GM19025 (cell line): ENCODE data around the gene BLACAT1.

Experiments
- ATAC-seq: cut with Tn5 transposase; IDR thresholded peaks from one replicate; pipeline ENCODE4 v1.9.1; 2021; ENCODE audit warnings: mild to moderate bottlenecking, low read depth, moderate library complexity; ENCODE audit not compliant: unreplicated experiment

Gene BLACAT1

DNA sequence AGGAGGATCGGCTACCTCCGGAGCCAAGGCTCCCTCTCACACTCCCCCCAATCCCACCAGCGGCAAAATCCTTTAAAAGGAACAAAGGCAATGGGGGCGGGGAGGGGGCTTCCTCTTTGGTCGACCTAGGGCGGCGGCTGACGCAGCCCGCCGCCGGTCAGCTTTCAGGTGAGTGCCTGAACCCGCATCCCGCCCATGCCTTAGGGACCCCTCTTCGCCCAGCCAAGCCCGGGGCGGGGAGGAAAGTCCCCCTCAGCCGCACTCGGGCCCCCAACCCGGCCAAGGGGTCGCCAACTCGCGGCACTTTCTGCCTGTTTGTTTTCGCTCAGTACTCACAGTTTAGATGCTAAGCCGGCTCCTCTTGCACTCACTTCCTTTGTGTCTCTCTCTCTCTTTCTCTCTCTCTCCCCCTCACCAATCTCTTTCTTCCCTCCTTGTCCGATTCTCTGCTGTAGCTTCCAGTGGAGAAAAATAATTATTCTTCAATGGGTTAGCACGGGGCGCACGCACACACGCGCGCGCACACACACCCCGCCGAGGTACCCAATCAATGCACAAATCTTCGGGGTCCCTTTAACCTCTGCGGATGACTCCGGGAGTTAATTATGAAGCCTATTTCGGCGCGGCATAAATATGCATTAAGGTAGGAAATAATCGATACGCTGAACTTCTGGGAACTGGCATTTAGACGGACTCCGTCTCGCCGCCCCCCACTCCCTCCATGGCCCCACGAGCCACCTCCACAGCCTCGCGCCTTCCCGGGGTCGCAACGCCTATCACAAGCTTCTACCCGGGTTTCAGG, at the start of gene BLACAT1:
Gene BLACAT1, minus strand, starts transcription at position 465 of the 802 bp plus-strand sequence.
- no peak for ATAC-seq

DNA sequence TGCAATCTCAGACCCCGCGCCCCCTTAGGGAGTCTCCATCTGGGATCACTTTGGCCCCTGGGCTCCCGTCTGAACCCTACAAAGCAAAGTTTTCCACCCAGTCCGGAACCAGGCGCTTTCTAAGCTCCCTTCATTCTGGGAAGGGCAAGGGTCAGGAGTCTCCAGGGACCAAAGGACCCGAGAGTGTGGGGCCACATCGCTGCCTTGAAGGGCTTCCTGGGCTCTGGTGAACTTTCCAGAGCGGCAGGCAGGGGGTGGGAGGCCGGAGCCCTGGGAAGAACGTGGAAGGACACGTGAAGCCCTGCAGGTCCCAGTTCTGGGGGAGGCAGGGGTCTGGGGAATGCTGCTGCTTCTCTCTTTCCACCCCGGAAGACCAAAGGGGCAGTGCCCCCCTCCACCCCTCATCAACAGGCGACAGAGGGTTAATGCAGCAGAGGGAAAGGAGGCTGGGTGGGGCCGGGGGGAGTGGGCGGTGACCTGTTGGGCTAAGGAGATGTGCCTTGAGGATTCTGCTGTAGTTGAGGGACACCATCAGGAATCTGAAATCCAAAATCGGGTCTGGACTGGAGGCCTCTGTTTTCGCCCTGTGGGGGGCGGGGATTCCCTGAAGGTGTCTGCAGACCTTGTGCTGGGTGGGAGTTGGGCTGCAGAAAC, 49.4 kb upstream of the BLACAT1 start:
- no peak for ATAC-seq

DNA sequence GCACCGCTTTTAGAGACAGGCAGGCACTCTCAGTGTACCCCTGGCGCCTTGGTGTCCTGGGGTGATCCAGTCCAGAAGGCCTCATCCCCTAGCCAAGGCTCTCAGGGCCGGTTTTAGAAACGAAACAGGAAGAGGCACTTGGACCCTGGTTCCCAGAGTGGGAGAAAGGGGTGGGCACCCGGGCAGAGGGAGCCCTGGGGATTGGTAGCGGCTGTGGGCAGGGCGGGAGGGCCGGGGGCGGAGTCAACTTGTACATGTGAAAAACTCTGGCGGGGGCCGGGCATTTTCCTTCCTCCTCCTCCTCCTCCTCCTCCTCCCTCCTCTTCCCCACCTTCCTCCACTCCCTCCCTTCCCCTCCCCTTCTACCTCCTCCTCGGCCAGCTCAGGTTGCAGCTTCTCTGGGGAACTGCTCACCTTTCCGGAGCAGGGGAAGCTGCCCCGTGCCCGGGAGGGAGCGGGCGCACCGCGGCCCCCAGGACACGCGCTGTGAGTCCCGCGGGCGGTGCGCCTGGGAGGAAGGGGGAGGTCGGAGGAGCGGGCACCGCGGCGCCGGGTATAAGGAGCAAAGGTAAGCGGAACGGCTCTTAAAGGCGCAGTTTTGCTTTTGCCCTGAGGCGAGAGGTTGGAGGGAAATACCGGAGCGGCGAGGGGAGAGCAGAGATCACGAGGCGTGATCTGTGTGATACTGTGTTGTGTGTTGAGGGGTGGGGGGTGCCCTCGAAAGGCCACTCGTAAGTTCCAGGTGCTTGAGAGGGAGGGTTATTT, 48.6 kb upstream of the BLACAT1 start, which contains the start of gene CDK18:
Gene CDK18, plus strand, starts transcription at position 359 of the 765 bp plus-strand sequence. CDS start 18,499 bp downstream, outside the sequence.
- ATAC-seq = no peak

DNA sequence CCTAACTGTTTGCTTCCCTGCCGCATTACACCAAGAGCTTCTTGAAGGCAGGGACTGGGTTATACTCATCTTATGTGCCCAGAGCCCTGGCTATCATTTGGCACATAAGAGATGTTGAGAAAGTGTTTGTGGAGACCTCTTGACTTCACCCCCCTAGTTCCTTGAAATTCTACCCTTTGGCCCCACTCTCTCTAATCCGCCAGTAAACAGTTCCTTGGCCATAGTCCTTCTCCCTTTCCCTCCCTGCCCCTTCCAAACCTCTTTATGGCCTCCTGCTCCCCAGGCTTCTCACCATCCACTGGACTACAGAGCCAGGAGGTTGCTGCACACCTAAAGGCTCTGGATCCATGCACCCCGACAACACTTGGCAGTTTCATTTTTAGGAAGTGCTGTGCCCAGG, 47.1 kb upstream of the BLACAT1 start:
- ATAC-seq = no peak

DNA sequence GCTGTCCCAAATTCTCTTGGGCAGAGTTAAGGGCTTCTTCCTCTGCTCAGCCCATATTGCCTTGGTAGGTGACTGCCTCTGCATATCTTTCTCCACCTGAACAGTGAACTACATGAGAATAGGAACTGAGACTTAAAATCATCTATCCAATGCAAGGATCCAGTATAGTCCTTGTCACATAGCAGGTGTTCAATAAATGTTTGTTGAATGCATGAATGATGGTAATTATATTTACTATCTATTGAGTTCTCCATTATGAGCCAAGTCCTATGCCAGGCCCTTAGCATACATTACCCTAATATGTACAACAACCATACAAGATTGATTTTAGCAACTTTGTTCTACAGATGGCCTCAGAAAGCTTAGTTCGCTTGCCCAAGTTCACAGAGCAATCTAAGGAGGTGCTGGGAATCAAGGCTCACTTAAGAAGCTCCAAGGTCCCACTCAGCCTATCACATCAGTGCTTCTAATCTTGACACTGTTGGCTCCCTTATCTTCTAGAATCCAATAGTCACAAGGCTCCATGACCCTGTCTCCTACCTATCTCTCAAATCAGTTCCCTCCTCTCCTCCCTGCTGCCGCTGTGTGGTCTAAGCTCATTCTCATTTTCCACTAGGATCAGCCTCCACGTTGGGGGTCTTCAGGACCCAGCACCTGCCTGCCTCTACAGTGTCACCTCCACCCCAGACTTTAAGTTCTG, 46.4 kb upstream of the BLACAT1 start:
- no peak for ATAC-seq

DNA sequence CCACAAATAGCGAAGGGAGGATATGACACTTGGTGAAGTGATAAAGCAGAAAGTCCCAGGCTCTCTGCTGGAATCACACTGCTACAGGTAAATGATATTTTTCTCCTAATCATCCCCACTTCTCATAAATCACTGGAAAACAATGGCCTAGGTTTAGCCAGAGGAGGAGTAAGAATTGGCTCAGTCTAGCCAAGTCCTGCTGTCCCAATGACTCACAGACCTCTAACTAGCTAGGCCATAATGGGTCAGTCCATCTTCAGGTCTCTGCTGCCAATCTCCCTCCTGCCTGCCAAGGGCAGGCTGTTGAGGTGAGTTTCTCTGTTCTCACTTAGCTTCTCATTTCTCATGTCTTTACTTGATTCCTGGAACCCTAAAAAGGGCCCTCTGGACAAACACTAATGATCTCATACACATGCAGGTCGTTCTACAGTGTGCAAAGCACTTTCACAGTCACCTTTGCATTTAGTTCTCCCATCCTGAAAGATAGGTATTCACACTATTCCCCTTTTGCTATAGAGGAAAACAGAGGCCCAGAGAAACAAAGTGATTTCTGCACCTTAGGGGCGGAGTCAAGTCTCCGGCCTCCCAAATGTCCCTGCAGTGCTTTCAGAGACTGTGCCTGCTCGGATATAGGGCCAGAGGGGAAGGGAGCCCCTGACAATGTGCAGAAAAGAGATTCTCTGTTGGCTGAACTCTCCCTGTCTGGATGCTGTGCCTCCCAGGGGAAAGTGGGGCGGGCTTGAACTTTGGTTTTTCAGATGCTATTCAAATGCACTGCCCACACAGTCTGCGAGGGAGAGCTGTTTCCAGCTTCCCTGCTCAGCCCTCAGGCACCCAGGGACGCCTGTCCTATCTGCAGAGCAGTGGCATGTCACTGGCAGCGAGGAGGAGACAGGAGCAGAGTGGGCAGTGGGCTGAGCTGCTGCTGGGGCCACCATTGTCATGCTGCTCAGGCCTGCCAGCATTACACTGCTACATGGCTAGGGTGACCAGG, 44.7 kb upstream of the BLACAT1 start:
- no peak for ATAC-seq

DNA sequence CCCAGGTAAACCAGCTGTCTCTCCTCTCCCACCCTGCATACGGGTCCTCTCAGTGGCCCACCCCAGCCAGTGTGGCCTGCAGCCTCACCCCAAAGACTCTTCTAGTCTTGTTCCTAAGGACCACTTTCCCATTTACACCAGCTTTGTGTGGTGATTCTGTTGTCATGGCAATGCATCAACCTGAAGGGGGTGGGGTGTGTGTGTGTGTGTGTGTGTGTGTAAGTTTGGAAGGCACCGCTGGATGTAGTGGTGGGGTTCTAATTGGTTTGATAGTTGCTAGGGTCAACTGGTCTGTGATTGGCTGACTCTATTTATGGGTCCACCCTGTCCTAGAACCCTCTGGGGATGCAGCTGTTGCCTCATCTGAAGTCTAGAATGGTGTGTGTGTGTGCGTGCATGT, 43.9 kb upstream of the BLACAT1 start:
- no peak for ATAC-seq

DNA sequence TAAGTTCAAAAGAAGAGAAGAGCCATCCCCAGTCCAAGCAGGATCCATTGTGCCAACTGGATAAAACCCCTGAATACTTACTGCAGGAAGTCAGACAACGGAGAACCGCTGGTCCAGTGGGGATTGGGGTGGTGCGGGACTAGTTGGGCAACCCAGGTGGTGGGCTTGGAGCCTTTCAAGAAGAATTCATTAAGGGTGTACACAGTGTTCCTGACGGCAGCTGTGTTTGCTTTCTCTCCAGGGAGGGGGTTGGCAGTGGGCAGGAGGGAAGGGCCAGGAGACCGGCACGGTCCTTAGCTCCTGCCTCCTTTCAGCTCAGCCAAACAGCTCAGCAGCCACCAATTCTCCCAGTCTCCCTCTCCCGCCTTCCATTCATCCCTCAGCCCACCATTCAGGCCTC, 41.5 kb upstream of the BLACAT1 start:
- no peak for ATAC-seq

DNA sequence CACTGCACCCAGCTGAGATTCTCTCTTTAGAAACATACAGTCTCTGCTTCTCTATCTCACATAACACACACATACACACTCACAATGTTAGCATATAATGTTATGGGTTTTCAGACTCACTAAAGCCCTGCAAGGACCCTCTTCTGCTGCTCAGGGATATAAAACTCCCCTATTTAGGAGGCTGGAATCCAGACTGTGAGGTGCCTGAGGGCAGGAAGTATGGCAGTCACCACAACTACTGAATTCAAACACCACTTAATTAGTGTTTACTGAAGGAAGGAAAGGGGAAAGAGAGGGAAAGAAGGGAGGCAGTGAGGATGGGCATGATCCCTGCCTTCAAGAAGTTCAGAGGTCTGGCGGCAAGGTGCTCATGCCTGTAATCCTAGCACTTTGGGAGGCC, 40.8 kb upstream of the BLACAT1 start:
- no peak for ATAC-seq

DNA sequence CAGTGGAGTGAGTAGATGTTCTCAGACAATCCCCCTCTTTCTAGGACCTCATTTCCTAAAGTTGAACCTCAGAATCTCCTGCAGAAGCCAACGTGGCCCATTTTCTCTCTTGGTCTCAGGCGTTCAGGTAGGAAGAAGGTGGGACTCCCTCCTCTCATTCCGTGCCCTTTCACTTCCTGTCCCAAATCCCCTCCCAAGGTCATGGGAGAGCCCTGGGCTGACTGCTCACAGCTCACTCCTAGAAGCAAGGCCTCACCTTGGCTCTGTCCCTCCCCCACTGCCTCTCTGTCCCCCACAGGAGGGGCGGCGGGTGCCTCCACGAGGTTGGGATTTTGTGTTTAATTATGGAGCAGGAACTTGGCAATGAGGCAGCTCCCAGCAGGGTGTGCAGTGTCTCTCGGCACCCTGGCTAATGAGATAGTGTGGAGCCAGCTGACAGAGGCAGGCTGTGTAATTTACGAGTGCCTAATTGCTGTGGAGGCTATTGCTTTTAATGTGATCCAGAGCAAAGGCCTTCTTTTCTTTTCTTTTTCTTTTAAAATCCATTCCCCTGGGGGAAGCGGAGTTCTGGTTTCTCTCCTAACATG, 39.5 kb upstream of the BLACAT1 start:
- ATAC-seq = no peak

DNA sequence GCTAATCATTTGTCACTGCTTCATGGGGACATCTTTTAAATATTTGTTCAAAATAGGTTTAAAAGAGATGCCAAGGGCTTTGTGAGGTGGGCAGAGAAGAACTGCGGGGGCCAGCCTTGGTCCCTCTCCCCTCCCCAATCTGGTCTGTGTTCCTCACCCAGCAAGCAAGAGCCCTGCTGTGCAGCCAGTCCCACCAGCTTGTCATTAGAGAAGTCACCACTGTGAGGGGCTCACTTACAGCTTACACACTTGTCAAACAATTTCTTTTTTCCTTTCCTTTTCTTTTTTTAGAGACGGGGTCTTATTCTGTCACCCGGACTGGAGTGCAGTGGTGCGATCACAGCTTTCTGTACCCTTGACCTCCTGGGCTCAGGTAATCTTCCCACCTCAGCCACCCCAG, 38.3 kb upstream of the BLACAT1 start:
- no peak for ATAC-seq

DNA sequence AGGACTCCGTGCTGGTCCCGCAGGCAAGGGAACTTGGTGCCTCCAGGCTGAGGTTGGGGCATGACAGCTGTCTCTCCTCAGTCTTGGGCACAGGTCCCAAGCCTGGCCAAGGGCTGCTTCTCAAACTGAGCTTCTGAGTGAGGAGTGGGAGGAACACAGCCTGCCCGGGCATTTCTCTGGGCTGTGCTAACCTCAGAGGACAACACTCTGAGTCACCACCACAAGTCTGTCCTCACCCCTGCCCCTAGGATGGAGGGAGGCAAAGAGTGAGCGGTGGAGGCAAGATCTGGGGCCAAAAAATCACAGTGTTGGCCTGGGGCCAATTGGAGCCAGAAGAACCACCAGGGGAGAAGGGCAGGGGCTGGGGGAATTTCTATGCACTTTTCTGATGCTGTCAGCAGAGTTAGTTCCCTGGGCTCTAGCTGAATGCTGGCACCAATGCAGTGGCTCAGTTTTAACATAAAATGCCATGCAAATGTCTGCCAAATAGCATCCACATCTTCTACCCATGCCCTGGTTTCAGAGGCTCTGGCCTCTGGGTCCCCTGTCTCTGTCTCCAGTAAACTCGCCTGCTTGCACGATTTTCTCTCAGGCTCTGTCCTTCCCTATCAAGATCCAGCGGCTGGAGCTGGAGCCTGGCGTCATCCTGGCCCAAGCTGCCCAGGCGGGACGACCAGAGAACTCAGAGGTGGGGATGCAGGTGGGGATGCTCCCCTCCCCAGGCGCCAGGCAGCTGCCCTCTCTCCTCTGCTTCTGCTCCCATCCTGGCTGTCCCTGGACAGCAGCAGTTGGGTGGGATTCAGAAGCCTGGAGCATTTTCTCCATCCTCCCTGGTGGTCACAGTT, 37.6 kb upstream of the BLACAT1 start:
- no peak for ATAC-seq

DNA sequence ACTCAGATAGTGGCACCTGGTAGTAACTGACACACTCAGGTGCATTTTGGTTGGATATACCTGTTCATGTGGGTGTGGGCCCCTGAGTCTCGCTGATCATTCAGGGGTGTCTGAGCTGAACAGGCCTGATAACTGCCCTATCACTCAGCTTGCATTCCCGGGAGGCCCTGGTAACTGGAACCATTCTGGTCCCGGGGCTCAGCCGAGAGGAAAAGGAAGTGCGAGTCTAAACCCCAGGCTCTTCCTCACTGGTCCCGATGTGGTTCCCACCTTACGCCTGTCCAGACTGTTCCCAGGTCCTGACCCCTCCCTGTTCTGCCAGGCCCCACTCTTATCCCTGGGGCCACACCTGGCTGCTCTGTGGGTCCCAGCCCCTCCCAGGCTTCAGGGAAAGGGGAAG, 36.9 kb upstream of the BLACAT1 start:
- ATAC-seq = no peak

DNA sequence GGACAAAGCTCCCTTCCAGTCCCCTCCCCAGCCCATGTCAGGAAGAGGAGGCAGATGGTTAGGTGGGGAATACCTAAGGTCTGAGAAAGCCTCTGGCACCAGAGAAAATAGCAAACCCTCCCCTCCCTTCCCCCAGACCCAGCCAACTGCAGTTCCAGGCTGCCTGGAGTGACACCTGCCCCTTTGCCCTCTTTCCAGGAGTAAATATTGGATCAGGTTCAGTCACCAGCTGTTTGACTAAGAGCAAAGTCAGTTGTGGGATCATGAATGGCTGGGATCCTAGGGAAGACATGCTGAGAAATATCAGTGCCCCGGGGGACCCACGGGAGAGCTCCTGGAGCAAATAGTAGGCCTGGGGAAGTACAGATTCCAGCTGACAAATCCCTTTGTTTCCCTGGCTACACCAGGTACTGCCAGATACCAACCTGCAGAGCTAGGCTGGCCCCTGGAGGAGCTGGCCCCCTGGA, 36.4 kb upstream of the BLACAT1 start:
- ATAC-seq = no peak

DNA sequence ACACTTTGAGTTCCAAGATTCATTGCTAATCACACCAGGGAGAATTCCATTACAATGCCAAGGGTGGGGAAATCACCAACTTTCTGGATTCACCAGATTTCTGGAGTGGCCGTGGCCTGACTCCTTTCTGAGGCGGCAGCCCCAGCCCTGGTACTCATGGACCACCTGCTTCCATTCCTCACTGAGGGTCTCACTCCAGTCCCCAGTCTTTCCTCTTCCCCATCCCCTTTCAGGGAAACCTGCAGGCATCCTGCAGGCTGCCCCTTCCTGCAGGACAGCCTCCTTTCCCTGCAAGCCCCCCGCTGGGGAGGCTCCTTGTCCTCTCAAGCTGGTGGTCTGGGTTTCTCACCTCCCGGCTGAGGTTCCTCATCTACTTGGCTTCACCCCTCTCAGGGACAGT, 35.9 kb upstream of the BLACAT1 start:
- ATAC-seq = no peak

DNA sequence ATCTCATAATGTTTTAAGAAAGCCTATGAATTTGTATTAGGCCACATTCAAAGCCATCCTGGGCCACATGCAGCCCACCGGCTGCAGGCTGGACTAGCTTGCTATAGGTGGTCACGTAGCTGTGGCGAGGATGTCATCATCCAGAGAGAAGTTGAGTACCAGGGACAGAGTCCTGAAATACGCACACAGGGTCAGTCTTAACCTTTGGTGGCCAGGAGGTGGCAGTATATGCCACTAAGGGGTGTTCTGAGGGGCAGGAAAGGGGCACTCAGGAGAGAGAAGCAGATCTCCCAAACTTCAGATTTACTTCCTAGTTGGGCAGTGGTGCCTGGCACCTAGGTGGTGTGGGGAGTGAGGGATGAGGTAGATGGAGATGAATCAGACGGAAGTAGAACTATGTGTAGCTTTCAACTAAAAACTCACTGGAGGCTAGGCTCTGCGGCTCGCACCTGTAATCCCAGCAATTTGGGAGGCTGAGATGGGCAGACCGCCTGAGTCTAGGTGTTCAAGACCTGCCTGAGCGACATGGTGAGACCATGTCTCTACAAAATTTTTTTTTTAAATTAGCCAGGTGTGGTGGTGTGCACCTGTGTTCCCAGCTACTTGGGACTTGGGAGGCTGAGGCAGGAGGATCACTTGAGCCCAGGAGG, 32.4 kb upstream of the BLACAT1 start:
- ATAC-seq = no peak

DNA sequence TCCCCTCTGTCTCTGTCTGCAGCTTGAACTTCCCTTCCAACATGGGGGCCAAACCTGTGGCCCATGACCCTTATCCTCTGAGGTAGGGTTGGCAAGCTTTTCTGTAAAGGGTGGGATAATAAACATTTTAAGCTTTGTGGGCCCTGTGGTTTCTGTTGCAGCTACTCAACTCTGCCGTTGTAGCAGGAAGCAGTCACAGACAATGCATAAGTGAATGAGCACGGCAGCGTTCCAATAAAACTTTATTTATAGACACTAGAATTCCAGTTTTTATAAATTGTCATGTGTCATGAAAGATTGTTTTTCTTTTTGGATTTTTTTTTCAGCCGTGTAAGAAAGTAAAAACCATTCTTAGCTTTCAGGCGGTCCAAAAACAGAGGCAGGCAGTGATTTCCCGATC, 30.4 kb upstream of the BLACAT1 start:
- no peak for ATAC-seq
